H54 (cell line): Measurements from ENCODE around the gene NRTN.
"Not testable (repeated sequence)": the region's sequence is repeated elsewhere in the genome, so short reads cannot be mapped to it uniquely, and the experiment has no call there.

Source experiments
- DNase-seq: peaks from one replicate; pipeline ENCODE4 v3.0.0; 2011; ENCODE audit warnings: low spot score, mixed read lengths; ENCODE audit not compliant: insufficient read length
- FAIRE-seq: peaks from 3 replicates; lab custom pipeline; 2011; peaks lifted over from hg19 to GRCh38; lab: Jason Lieb, UNC
- POLR2A ChIP-seq: IDR thresholded peaks from 2 replicates; pipeline ENCODE4 v1.6.1; 2011; ENCODE audit warnings: low read depth, mild to moderate bottlenecking, low read length

NRTN gene, protein sequence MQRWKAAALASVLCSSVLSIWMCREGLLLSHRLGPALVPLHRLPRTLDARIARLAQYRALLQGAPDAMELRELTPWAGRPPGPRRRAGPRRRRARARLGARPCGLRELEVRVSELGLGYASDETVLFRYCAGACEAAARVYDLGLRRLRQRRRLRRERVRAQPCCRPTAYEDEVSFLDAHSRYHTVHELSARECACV

DNA sequence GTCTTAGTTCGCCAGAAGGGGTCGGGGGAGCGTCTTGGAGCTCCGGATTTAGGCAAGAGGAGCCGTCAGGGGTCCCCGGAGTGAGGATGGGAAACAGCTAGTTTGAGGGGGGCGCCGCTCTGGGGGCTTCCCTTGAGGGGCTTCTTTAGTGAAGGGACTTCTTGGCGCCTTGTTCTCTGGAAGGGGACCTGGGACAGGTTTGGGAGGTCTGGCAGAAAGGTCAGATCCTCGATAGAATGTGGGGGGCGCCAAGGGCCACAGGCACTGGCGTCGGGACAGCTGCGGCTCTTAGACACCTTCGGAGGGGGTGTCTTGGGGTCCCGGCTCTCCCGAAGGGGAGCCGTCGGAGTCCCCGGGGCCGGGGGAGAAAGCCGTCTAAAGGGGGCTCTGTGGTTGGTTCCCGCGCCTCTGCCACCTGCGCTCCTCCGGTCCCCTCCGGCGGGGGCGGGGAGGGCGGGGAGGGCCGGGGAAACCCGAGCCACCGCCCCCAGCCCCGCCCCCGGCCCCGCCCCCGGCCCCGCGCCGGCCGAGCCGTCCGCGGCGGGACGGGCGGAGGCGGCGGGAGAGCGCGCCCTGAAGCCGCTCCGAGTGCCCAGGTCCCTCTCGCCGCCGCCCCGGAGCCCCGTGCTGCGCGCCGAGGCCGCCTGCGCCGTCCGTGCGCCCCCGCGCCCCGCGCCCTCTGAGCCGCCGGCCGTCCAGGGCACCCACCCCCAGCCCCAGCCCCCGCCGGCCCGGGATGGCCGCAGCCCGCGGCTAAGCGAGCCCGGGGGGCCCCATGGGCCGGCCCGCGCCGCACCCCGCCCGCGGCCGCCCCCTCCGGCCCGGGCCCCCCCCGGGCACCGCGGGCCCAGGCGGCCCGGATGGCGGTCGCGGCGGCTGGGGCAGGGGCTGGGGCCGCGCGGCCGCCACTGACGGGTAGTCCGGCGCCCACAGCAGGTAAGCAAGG is at the start of gene NRTN:
Gene NRTN (plus strand): TSS at position 552 of the 946 bp plus-strand sequence. CDS start 19,099 bp downstream, outside the sequence.
- TF ChIP-seq POLR2A: no peak
- DNase-seq: no peak
- no peak for FAIRE-seq

DNA sequence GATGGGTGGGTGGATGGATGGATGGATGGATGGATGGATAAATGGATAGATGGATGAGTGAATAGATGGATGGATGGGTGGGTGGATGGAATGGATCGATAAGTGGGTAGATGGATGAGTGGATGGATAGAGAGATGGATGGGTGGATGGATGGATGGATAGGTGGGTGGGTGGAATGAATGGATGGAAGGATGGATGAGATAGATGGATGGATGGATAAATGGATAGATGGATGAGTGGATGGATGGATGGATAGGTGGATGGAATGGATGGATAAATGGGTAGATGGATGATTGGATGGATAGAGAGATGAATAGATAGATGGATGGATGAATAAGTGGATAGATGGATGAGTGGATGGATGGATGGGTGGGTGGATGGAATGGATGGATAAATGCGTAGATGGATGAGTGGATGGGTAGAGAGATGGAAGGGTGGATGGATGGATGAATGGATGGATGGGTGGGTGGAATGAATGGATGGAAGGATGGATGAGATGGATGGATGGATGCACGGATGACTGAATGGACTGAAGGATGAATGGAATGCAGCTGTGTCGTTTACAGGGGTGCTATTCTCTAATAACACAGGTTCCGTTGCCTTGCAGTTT is 42.2 kb upstream of the NRTN start:
- no peak for TF ChIP-seq POLR2A
- no peak for FAIRE-seq

DNA sequence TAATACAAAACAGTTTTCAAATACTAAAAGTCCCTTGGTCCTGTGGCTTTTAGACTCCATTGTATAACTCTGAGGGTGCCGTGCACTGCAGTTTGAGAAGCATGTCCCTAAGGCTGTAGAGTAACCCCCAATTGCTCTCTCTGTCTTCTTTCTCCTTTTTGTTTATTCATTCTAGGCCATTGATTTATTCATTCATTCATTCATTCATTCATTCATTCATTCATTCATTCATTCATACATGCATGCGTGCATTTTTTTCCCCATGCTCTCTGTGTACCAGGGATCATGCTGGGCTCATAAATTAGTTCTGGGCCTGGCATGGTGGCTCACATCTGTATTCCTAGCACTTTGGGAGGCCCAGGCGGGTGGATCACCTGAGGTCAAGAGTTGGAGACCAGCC is 39.6 kb upstream of the NRTN start:
- no peak for FAIRE-seq
- no peak for DNase-seq

More for the DNA sequence above, 42.2 kb upstream of the NRTN start:
- DNase-seq: no peak

DNA sequence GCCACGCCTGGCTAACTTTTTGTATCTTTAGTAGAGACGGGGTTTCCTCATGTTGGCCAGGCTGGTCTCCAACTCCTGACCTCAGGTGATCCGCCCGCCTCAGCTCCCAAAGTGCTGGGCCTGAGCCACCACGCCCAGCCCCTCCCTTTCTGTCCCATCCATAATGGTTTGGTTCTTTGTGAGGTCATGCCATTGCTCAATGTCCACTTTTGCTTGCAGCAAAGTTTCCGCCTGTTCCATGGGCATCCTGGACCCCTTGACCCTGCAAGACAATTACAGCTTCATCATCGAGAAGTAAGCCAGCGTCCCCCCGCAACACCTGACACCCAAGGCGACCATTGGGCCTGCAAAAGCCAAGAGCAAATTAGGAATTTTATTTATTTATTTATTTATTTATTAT is 36.9 kb upstream of the NRTN start:
- FAIRE-seq: no peak
- TF ChIP-seq POLR2A: no peak

More for the DNA sequence above, 39.6 kb upstream of the NRTN start:
- TF ChIP-seq POLR2A: no peak

DNA sequence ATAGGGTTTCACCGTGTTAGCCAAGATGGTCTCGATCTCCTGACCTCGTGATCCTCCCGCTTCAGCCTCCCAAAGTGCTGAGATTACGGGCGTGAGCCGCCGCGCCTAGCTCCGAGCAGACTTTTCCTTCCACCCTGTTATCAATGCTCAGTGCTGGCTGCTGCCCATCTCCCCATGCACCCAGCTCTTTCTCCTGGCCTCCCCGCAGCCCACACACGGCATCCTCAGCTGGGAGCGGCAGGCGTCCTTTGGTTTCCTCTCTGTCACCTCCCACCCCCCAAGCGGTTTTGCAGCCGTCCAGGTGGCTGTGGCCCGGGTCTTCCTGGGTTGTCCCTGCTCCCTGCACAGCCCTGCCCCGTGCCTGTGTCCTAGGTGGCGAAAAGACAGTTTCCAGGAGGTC is 32.5 kb upstream of the NRTN start:
- no peak for TF ChIP-seq POLR2A
- DNase-seq: no peak
- FAIRE-seq: no peak

More for the DNA sequence above, 36.9 kb upstream of the NRTN start:
- no peak for DNase-seq

DNA sequence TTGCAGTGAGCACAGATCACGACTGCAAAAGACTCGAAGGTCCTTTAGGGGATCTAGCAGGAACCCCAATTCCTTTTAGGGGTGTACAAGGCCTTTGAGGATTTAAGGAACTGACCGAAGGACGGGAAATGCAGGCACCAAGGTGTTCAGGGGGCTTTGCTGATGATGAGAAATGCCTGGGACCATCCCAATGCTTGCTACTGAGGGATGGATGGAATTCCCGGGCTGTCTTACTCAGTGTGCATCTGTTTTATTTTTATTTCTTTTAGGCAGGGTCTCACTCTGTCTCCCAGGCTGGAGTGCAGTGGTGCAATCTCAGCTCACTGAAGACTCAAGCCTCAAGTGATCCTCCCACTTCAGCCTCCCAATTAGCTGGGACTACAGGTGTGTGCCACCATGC is 31.6 kb upstream of the NRTN start:
- no peak for DNase-seq
- no peak for FAIRE-seq
- TF ChIP-seq POLR2A: no peak

DNA sequence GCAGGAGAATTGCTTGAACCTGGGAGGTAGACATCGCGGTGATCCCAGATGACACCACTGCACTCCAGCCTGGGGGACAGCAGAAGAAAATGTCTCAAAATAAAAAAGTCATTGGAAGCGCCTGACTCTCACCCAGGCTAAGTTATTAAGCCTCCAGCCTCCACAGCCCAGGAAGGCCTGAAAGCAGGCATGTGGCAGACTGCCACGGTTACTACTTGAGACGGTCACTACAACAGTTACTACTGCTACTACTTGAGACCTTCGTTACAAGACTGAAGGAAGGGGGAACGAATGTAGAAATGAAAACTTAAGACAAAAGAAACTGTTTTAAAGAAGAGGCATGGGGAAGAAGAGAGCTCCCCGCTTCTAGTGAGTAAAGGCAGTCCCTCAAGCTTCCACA is 29.9 kb upstream of the NRTN start:
- no peak for FAIRE-seq
- TF ChIP-seq POLR2A: no peak
- DNase-seq: no peak

DNA sequence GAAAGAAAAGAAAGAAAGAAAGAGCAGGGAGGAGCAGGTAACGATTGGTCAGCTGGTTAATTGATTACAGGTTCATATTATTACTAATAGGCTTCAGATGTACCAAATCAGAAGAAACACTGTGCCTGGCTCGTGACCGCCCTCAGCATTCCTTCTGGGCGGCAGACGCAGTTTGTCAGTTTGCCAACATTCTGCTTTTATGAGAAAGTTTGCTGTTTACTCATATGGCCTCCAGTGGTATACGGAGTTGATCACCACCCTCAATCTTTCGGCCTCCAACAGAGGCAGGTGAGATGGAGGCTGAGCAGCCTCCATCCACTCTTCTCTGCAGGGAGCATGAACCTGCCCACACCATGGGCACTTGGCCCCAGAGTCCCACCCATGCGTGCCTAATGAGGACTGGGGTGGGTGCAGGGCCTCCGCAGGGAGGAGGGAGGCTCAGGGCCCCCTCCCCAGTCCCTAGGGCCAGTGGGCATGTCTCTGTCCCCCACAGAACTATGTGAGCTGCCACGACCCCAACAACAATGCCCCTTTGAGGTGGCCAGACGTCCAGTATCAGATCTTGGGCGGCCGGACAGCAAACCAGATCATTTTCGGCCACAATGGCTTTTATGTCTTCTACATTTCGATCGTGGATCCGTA is 29.1 kb upstream of the NRTN start:
- TF ChIP-seq POLR2A: no peak
- no peak for FAIRE-seq
- no peak for DNase-seq

DNA sequence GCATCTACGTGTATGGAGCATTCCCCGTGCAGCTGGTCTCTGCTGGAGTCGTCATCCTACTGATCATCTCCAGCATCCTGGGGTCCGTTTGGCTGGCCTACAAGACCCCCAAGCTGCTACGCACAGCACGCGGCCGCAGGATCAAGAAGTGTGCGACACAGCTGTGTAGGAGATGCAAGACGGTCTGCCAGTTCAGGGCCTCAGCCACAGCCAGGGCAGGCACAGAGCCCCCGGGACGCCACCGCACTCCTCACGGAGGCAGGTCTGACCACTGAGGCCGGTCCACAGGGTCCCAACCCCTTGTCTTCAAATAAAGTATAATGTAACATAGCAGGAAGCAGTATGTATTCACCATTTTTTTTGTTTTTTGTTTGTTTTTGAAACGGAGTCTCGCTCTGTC is 26.5 kb upstream of the NRTN start:
- FAIRE-seq: no peak
- TF ChIP-seq POLR2A: no peak
- no peak for DNase-seq

DNA sequence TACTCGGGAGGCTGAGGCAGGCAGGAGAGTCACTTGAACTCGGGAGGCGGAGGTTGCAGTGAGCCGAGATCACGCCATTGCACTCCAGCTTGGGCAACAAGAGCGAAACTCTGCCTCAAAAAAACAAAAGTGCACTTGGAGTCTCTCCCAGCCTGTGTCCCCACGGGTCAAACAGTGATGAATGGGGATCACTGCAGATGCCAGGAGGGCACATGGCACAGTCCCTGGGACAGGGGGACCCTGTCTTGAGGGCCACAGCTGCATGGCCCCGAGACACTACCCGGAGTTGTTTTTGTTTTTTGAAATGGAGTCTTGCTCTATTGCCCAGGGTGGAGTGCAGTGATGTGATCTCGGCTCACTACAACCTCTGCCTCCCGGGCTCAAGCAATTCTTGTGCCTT is 24.0 kb upstream of the NRTN start:
- FAIRE-seq, DNase-seq: not testable (repeated sequence)

DNA sequence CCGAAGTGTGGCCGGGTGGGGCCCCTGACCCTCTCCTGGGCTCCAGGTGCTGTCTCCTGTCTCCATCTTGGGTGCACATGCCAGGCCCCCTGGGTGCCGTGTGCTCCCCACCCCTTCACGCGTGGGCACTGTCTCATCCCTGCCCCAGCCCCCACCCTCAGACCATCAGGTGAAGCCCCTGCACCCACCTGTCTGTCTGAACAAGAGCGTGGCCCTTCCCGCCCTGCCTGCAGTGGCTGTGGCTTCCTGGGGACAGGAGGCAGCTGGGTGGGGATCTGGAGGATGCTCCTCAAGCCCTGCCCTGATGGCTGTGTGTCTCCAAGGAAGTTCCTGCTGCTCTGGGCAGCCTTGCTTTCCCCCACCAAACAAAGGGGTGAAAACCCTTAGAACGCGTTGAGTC is 22.5 kb upstream of the NRTN start:
- TF ChIP-seq POLR2A: no peak
- DNase-seq: no peak
- no peak for FAIRE-seq

DNA sequence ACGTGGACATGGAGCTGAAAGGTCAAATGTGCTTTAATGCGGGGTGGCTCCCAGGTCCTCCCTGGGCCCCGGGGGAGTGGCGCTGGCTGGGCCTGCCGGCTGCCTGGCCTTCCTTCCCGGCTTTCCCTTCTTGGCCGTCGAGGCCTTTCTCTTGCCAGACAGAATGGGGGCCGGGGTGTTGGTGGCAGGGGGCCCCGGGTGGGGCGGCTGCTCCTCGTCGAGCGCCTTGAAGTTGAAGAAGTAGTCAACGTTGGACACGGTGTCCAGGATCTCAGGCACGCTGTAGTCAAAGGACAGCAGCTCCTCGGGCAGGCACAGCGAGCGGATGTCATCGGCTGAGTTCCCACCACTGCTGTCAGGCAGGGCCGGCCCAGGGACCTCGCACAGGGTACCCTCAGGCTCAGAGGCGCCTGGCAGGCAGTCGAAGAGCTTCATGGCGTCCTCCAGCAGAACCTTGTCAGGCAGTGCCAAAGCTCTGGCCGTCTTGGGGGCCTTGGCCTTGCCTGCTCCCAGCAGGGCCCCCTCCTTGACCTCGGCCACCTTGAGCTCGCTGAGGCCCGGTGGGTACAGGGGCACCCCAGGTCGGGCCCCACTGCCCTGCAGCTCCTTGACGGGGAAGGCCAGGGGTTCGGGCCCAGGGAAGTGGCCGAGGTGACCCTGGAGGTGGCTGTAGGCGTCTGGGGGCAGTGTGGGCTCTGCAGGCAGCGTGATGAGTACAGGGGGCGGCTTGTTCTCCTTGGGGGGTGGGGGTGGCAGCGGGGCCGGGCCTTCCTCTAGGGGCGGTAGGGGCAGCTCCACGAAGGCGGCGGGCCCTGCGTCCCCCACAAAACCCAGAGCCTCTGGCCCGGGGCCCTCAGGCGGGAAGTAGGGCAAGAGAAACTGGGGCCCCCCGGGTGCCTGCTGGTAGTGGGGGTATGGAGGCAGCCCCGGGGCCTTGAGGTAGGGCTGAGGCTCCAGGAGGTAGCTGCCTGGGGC is 21.6 kb upstream of the NRTN start:
- TF ChIP-seq POLR2A: no peak
- no peak for DNase-seq
- no peak for FAIRE-seq
